Bladder microvascular endothelial cell (primary cell): ENCODE measurements around the gene MRPL45. TPM values are rescaled to one million over a fixed set of nuclear protein-coding genes. Genes with fewer than 3 reads are reported as not detected.

Source experiments
- total RNA-seq: library from RNA; depleted of rRNA; stranded (reverse); fragments of >200 nt; gene quantifications from 2 replicates; pipeline ENCODE4 v1.2.3, GENCODE V29; 2014

The MRPL45 gene
- total RNA-seq, result 24.1 and 30.1 TPM in 2 replicates

GRCh38 chr17:38296834-38297517 is at the start of gene MRPL45:
MRPL45 (plus strand) TSS chr17:38297168; CDS start chr17:38297184, 16 bp downstream.

GRCh38 chr17:38343608-38344419 is 46.8 kb downstream of the MRPL45 start, which contains the start of gene GPR179:
GPR179 (minus strand) TSS chr17:38343956; CDS start chr17:38343789, 167 bp downstream.

GRCh38 chr17:38351412-38352222 is 54.6 kb downstream of the MRPL45 start, which contains the start of gene SOCS7:
SOCS7 (plus strand) TSS chr17:38351844; CDS start chr17:38352053, 209 bp downstream.

Other genes with a start within 250 kb of the MRPL45 start
- gene TBC1D3C, start 228.5 kb upstream of the MRPL45 start, total RNA-seq, result not detected in 2 replicates
- gene TBC1D3E, start 169.2 kb upstream of the MRPL45 start, total RNA-seq, result not detected in 2 replicates
- gene TBC1D3, start 104.6 kb upstream of the MRPL45 start, total RNA-seq, result not detected in 2 replicates
- gene GPR179, start 46.8 kb downstream of the MRPL45 start, total RNA-seq, result not detected in 2 replicates
- 3.2 and 7.7 TPM in 2 replicates for gene SOCS7, start 54.7 kb downstream of the MRPL45 start, total RNA-seq
- gene ARHGAP23, start 131.3 kb downstream of the MRPL45 start, total RNA-seq, result 33.4 and 86.3 TPM in 2 replicates